ENCODE results near the gene ATG16L2.

DNA sequence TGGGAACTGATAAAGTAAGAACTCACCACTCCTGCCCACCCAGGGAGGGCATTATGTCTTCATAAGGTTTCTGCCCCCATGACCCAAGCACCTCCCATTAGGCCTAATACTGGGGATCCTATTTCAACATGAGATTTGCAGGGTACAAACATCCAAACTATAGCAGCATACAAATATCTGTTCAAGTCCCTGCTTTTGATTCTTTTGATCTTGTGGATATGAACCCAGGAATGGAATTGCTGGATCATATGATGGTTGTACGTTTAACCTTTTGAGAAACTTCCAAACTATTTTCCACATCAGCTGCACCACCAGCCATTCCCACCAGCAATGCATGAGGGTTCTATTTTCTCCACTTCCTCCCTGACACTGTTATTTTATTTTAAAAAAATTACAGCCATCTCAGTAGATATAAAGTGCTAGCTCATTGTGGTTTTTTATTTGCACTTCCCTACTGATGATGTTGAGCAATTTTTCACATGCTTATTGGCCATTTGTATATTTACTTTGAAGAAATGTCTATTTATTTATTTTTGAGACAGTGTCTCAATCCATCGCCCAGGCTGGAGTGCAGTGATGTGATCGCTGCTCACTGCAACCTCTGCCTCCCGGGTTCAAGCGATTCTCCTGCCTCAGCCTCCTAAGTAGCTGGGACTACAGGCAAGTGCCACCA is 7.1 kb upstream of the ATG16L2 start:
- TF ChIP-seq EZH2 (IDR thresholded peaks at IDR 0.05; ENCODE audit: borderline replicate concordance, low read length): no peak
- TF ChIP-seq, protein P1, sequence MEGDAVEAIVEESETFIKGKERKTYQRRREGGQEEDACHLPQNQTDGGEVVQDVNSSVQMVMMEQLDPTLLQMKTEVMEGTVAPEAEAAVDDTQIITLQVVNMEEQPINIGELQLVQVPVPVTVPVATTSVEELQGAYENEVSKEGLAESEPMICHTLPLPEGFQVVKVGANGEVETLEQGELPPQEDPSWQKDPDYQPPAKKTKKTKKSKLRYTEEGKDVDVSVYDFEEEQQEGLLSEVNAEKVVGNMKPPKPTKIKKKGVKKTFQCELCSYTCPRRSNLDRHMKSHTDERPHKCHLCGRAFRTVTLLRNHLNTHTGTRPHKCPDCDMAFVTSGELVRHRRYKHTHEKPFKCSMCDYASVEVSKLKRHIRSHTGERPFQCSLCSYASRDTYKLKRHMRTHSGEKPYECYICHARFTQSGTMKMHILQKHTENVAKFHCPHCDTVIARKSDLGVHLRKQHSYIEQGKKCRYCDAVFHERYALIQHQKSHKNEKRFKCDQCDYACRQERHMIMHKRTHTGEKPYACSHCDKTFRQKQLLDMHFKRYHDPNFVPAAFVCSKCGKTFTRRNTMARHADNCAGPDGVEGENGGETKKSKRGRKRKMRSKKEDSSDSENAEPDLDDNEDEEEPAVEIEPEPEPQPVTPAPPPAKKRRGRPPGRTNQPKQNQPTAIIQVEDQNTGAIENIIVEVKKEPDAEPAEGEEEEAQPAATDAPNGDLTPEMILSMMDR (conservative IDR thresholded peaks at IDR 0.05 in 1 of 2, IDR thresholded peaks at IDR 0.05 in 1 of 2; ENCODE audit: extremely low read depth in 1 of 2, insufficient read depth in 1 of 2, low read depth in 1 of 2, low read length in 2 of 2): no peak
